GM18867 (cell line): ENCODE results near the gene BATF.
"Not testable (repeated sequence)": the region's sequence is repeated elsewhere in the genome, so short reads cannot be mapped to it uniquely, and the experiment has no call there.

Experiments used
- ATAC-seq: cut with Tn5 transposase; IDR thresholded peaks from one replicate; pipeline ENCODE4 v1.9.1; 2021; ENCODE audit warnings: mild to moderate bottlenecking, moderate library complexity; ENCODE audit not compliant: unreplicated experiment

BATF gene

GRCh38 chr14:75522224-75522982 lies at the start of gene BATF:
Gene BATF, plus strand, starts transcription at chr14:75522469. Its CDS starts 214 bp downstream, at chr14:75522683.
- peak; percentile 55 for ATAC-seq

- ATAC-seq, result not testable (repeated sequence)
Measured at GRCh38 chr14:75474127-75474526, 48.1 kb upstream of the BATF start.

- ATAC-seq, result no peak
Measured at GRCh38 chr14:75476274-75476995, 45.8 kb upstream of the BATF start.

GRCh38 chr14:75477881-75478280 lies 44.4 kb upstream of the BATF start:
- ATAC-seq, result no peak

GRCh38 chr14:75479770-75480600 lies 42.3 kb upstream of the BATF start:
- peak; percentile 79 for ATAC-seq

- ATAC-seq, result no peak
Measured at GRCh38 chr14:75482366-75482765, 39.9 kb upstream of the BATF start.

GRCh38 chr14:75484711-75485429 lies 37.4 kb upstream of the BATF start:
- no peak for ATAC-seq

- no peak for ATAC-seq
Measured at GRCh38 chr14:75486318-75486717, 36.0 kb upstream of the BATF start.

- ATAC-seq, result peak; percentile 78
Measured at GRCh38 chr14:75487155-75487671, 35.1 kb upstream of the BATF start.

- ATAC-seq, result no peak
Measured at GRCh38 chr14:75489480-75489837, 32.8 kb upstream of the BATF start.

- ATAC-seq, result no peak
Measured at GRCh38 chr14:75491376-75491978, 30.8 kb upstream of the BATF start.

GRCh38 chr14:75492832-75493591 lies 29.3 kb upstream of the BATF start:
- ATAC-seq, result no peak

- no peak for ATAC-seq
Measured at GRCh38 chr14:75493592-75494087, 28.6 kb upstream of the BATF start.

- ATAC-seq, result no peak
Measured at GRCh38 chr14:75494896-75495295, 27.4 kb upstream of the BATF start.

- ATAC-seq, result no peak
Measured at GRCh38 chr14:75495399-75495798, 26.9 kb upstream of the BATF start.

GRCh38 chr14:75495882-75496281 lies 26.4 kb upstream of the BATF start:
- ATAC-seq, result no peak

- ATAC-seq, result no peak
Measured at GRCh38 chr14:75496755-75497154, 25.5 kb upstream of the BATF start.

GRCh38 chr14:75497191-75497590 lies 25.1 kb upstream of the BATF start:
- peak; percentile 40 for ATAC-seq

GRCh38 chr14:75497701-75498100 lies 24.6 kb upstream of the BATF start:
- ATAC-seq, result no peak
